Neural progenitor cell (in vitro differentiated cells): ENCODE measurements around the gene ALG1. TPM values are rescaled to one million over a fixed set of nuclear protein-coding genes. Genes with fewer than 3 reads are reported as not detected.

ENCODE experiments used
- DNase-seq: peaks from one replicate; pipeline ENCODE4 v3.0.0-alpha.2; 2016; ENCODE audit warnings: low spot score
- H2AFZ ChIP-seq: fragments of 200-600 bp; sonication (generic); replicated peaks from 2 replicates; pipeline ENCODE4 v1.6.1; 2016; ENCODE audit warnings: antibody characterized with exemption
- H3F3A ChIP-seq: fragments of 200-600 bp; sonication (generic); 2 replicates; pipeline ENCODE4 v1.6.1; 2016; ENCODE audit warnings: antibody characterized with exemption, low read depth
- H3K27ac ChIP-seq: fragments of 200-600 bp; sonication (generic); 2 replicates; pipeline ENCODE4 v1.5.1; 2016; ENCODE audit warnings: mild to moderate bottlenecking
- H3K27me3 ChIP-seq: fragments of 200-600 bp; sonication (generic); 2 replicates; pipeline ENCODE4 v1.6.1; 2016; ENCODE audit warnings: mild to moderate bottlenecking, moderate library complexity
- H3K36me3 ChIP-seq: fragments of 200-600 bp; sonication (generic); 2 replicates; pipeline ENCODE4 v1.5.1; 2016
- H3K4me1 ChIP-seq: fragments of 200-600 bp; sonication (generic); 2 replicates; pipeline ENCODE4 v1.6.1; 2016; ENCODE audit warnings: mixed run types
- H3K4me2 ChIP-seq: fragments of 200-600 bp; sonication (generic); 2 replicates; pipeline ENCODE4 v1.6.1; 2016
- H3K4me3 ChIP-seq: fragments of 200-600 bp; sonication (generic); 2 replicates; pipeline ENCODE4 v1.5.1; 2016
- H3K79me2 ChIP-seq: fragments of 200-600 bp; sonication (generic); 2 replicates; pipeline ENCODE4 v1.6.1; 2016; ENCODE audit warnings: low read depth
- H3K9ac ChIP-seq: fragments of 200-600 bp; sonication (generic); 2 replicates; pipeline ENCODE4 v1.6.1; 2016
- H3K9me3 ChIP-seq: fragments of 200-600 bp; sonication (generic); 2 replicates; pipeline ENCODE4 v1.5.1; 2016; ENCODE audit warnings: low read depth
- H4K20me1 ChIP-seq: fragments of 200-600 bp; sonication (generic); 2 replicates; pipeline ENCODE4 v1.6.1; 2016; ENCODE audit warnings: low read depth
- H3K27ac Mint-ChIP-seq: 3 replicates; pipeline ENCODE4 v1.8.0; 2021; ENCODE audit warnings: mixed read lengths
- H3K27me3 Mint-ChIP-seq: 2 replicates; pipeline ENCODE4 v1.8.0; 2022; ENCODE audit warnings: low read depth, mild to moderate bottlenecking, inconsistent platforms, moderate library complexity, mixed read lengths; ENCODE audit not compliant: insufficient read depth
- H3K36me3 Mint-ChIP-seq: 3 replicates; pipeline ENCODE4 v1.8.0; 2021; ENCODE audit warnings: mixed read lengths
- H3K4me1 Mint-ChIP-seq: 3 replicates; pipeline ENCODE4 v1.8.0; 2021; ENCODE audit warnings: mixed read lengths
- H3K4me3 Mint-ChIP-seq: 3 replicates; pipeline ENCODE4 v1.8.0; 2021; ENCODE audit warnings: mild to moderate bottlenecking, moderate library complexity, mixed read lengths
- H3K9me3 Mint-ChIP-seq: 3 replicates; pipeline ENCODE4 v1.8.0; 2020; ENCODE audit warnings: mixed read lengths
- EZH2 ChIP-seq: fragments of 200-600 bp; sonication (generic); IDR thresholded peaks from 2 replicates; pipeline ENCODE4 v1.6.1; 2017; ENCODE audit warnings: antibody characterized with exemption, mild to moderate bottlenecking, moderate library complexity
- EZH2phosphoT487 ChIP-seq: fragments of 200-600 bp; sonication (generic); IDR thresholded peaks from 2 replicates; pipeline ENCODE4 v1.6.1; 2017; ENCODE audit warnings: antibody characterized with exemption
- total RNA-seq: library from RNA; depleted of rRNA; stranded (reverse); fragments of >200 nt; gene quantifications from 2 replicates; pipeline ENCODE4 v1.2.3, GENCODE V29; 2015; ENCODE audit warnings: low replicate concordance
- TF ChIP-seq, protein P1 (sequence below): fragments of 200-600 bp; sonication (generic); IDR thresholded peaks from 2 replicates; pipeline ENCODE4 v1.5.1; 2017; ENCODE audit warnings: antibody characterized with exemption, mild to moderate bottlenecking

ALG1 gene
- total RNA-seq, 1 donor from 2014 or later = 6.1 TPM

GRCh38 chr16:5058476-5058875 lies 13.2 kb upstream of the ALG1 start:
- Histone ChIP-seq H3K79me2 (no peaks in the 10 kb centered on the region), H3K4me3 (no peak overlapping the region), H3K9me3 (no peaks in the 10 kb centered on the region), H3K4me1 (peaks cover 18% of the 10 kb centered on the region), H3K27me3 (no peaks in the 10 kb centered on the region), H3K36me3 (no peaks in the 10 kb centered on the region), H3K9ac (no peak overlapping the region), H3K4me2 (peak overlapping the region; percentile 35), H4K20me1 (no peaks in the 10 kb centered on the region), H3F3A (peaks cover 27% of the 10 kb centered on the region), H3K27ac (no peak overlapping the region), H2AFZ (peak overlapping the region; percentile 84)
- H3K4me1 Mint-ChIP-seq = peaks cover 4% of the 10 kb centered on the region
- H3K9me3 Mint-ChIP-seq = no peaks in the 10 kb centered on the region
- H3K27ac Mint-ChIP-seq = no peak overlapping the region
- H3K4me3 Mint-ChIP-seq = no peak overlapping the region
- no peaks in the 10 kb centered on the region for H3K36me3 Mint-ChIP-seq
- no peak for TF ChIP-seq EZH2phosphoT487
- TF ChIP-seq, protein P1, sequence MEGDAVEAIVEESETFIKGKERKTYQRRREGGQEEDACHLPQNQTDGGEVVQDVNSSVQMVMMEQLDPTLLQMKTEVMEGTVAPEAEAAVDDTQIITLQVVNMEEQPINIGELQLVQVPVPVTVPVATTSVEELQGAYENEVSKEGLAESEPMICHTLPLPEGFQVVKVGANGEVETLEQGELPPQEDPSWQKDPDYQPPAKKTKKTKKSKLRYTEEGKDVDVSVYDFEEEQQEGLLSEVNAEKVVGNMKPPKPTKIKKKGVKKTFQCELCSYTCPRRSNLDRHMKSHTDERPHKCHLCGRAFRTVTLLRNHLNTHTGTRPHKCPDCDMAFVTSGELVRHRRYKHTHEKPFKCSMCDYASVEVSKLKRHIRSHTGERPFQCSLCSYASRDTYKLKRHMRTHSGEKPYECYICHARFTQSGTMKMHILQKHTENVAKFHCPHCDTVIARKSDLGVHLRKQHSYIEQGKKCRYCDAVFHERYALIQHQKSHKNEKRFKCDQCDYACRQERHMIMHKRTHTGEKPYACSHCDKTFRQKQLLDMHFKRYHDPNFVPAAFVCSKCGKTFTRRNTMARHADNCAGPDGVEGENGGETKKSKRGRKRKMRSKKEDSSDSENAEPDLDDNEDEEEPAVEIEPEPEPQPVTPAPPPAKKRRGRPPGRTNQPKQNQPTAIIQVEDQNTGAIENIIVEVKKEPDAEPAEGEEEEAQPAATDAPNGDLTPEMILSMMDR = peak; percentile 61
- no peak for TF ChIP-seq EZH2
- DNase-seq = peak; percentile 87
- peaks cover 2% of the 10 kb centered on the region for H3K27me3 Mint-ChIP-seq

DNA sequence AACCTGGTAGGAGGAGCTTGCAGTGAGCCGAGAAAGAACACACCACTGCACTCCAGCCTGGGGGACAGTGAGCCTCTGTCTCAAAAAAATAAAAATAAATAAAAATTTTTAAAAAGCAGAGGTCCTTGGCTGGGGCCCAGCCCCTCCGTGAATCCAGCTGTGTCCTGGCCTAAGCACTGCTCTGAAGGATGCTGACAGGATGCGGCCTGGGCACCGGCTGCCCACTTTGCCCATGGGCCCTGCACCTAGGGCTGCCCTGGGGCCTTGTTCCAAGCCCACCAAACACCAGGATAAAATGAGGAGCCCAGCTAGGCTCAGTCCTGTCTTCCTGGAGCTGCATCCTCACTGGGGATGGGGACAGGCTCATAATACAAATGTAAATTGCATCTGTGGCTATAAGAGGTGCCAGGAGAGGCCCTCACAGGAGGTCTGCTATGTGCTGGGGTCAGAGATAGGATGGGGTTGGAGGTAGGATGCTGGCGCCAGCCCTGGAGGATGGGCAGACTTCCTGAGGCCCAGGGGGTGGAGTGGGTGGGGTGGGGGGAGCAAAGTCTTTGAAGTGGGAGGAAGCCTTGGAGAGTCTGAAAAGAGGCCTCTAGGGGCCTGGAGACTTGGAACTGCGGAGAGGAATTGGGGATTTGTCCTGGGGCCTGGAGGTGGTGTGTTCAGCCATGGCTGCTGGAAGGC lies 12.1 kb upstream of the ALG1 start:
- H3K9me3 ChIP-seq = no peaks in the 10 kb centered on the region
- H3K36me3 ChIP-seq = no peaks in the 10 kb centered on the region
- no peak overlapping the region for H3K4me2 ChIP-seq
- peaks cover 27% of the 10 kb centered on the region for H3F3A ChIP-seq
- Mint-ChIP-seq H3K4me3 (no peak overlapping the region), H3K27ac (no peak overlapping the region), H3K9me3 (no peaks in the 10 kb centered on the region), H3K36me3 (no peaks in the 10 kb centered on the region), H3K4me1 (peaks cover 4% of the 10 kb centered on the region), H3K27me3 (peaks cover 2% of the 10 kb centered on the region)
- H3K27me3 ChIP-seq = no peaks in the 10 kb centered on the region
- no peak overlapping the region for H3K4me3 ChIP-seq
- peaks cover 18% of the 10 kb centered on the region for H3K4me1 ChIP-seq
- no peak overlapping the region for H3K9ac ChIP-seq
- H3K79me2 ChIP-seq = no peaks in the 10 kb centered on the region
- DNase-seq = no peak
- peak overlapping the region; percentile 37 for H3K27ac ChIP-seq
- H2AFZ ChIP-seq = peak overlapping the region; percentile 69
- TF ChIP-seq EZH2 (no peak), EZH2phosphoT487 (no peak)
- TF ChIP-seq, protein P1 = no peak
- no peaks in the 10 kb centered on the region for H4K20me1 ChIP-seq

DNA sequence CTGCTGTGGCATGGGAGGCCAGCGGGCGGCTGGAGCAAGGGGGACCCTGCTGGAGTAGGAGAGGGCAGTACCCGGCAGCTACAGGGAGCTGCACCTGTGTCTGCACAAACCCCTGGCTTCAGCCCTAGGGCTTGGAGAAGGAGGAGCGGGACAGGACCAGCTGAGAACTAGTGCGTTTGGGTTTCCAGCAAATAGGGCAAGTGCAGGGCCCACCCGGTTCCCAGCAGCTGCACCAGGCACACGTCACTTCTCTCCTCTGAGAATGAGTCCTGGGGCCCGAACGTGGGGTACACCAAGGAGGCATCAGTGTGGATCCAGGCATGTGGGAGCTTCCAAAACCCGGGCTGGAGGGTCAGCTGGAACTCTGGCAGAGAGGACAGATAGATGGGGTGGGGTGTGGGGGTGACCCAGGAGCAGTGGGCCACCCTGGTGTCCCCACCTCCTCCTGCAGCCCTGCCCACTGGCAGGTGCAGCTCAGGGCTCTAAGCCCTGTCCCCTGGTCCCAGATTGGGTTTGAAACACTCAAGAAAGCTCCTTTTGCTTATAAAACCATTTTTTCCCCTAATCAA lies 11.5 kb upstream of the ALG1 start:
- TF ChIP-seq EZH2phosphoT487 = no peak
- TF ChIP-seq EZH2 = no peak
- TF ChIP-seq, protein P1 = no peak
- H3K9me3 ChIP-seq = no peaks in the 10 kb centered on the region
- H4K20me1 ChIP-seq = no peaks in the 10 kb centered on the region
- peaks cover 18% of the 10 kb centered on the region for H3K4me1 ChIP-seq
- peak overlapping the region; percentile 37 for H3K27ac ChIP-seq
- no peaks in the 10 kb centered on the region for H3K27me3 ChIP-seq
- H3F3A ChIP-seq = peaks cover 27% of the 10 kb centered on the region
- H3K9ac ChIP-seq = no peak overlapping the region
- no peaks in the 10 kb centered on the region for H3K36me3 Mint-ChIP-seq
- no peaks in the 10 kb centered on the region for H3K79me2 ChIP-seq
- peaks cover 4% of the 10 kb centered on the region for H3K4me1 Mint-ChIP-seq
- H3K27ac Mint-ChIP-seq = no peak overlapping the region
- peaks cover 3% of the 10 kb centered on the region for H3K27me3 Mint-ChIP-seq
- no peak for DNase-seq
- H3K4me2 ChIP-seq = no peak overlapping the region
- H3K9me3 Mint-ChIP-seq = no peaks in the 10 kb centered on the region
- no peak overlapping the region for H3K4me3 Mint-ChIP-seq
- H2AFZ ChIP-seq = peak overlapping the region; percentile 69
- H3K4me3 ChIP-seq = no peak overlapping the region
- no peaks in the 10 kb centered on the region for H3K36me3 ChIP-seq
